ENCODE measurements around the gene BICD1. TPM values are rescaled to one million over a fixed set of nuclear protein-coding genes. Genes with fewer than 3 reads are reported as not detected.

BICD1 gene
- total RNA-seq, 1 donor from 2014 or later: 49.5 TPM

DNA sequence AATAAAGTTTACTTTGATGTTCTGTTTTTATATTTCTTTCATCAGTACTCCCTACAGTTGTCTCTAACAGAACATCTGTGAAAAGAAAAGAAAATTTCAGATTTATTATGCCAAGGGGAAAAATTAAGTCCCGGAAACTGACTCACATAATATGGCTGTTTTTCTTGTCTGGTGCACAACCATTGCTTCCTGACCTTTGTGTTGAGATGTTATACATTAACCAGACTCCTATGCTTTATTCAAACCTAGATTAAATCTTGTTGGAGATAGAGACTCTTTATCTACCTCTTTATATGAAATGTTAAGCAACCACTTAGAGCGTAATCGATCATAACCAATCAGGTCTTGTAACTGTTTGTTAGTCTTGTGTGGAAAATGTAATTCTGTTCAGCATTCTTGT, 37.6 kb upstream of the BICD1 start:
- Mint-ChIP-seq H3K4me3 (no peak overlapping the region), H3K27ac (ENCODE audit: unreplicated experiment) (no peak overlapping the region), H3K4me1 (no peaks in the 10 kb centered on the region), H3K9me3 (peaks cover 3% of the 10 kb centered on the region), H3K36me3 (ENCODE audit: low read depth) (no peaks in the 10 kb centered on the region), H3K27me3 (ENCODE audit: low read depth) (no peaks in the 10 kb centered on the region)
- no peak for DNase-seq (ENCODE audit: low read depth, low spot score)
- TF ChIP-seq, protein P1, sequence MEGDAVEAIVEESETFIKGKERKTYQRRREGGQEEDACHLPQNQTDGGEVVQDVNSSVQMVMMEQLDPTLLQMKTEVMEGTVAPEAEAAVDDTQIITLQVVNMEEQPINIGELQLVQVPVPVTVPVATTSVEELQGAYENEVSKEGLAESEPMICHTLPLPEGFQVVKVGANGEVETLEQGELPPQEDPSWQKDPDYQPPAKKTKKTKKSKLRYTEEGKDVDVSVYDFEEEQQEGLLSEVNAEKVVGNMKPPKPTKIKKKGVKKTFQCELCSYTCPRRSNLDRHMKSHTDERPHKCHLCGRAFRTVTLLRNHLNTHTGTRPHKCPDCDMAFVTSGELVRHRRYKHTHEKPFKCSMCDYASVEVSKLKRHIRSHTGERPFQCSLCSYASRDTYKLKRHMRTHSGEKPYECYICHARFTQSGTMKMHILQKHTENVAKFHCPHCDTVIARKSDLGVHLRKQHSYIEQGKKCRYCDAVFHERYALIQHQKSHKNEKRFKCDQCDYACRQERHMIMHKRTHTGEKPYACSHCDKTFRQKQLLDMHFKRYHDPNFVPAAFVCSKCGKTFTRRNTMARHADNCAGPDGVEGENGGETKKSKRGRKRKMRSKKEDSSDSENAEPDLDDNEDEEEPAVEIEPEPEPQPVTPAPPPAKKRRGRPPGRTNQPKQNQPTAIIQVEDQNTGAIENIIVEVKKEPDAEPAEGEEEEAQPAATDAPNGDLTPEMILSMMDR (conservative IDR thresholded peaks at IDR 0.05): no peak

DNA sequence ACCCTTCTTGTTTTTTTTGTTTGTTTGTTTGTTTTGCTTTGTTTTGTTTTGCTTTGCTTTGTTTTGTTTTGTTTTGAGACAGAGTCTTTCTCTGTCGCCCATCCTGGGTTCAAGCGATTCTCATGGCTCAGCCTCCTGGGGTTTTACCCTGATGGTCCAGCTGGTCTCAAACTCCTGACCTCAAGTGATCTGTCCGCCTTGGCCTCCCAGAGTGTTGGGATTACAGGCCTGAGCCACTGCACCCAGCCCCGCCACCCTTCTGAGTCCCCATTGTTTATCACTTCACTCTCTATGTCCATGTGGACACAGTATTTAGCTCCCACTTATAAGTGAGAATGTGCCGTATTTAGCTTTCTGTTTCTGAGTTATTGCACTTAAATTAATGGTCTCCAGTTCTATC, 36.9 kb upstream of the BICD1 start:
- no peak overlapping the region for H3K4me3 Mint-ChIP-seq
- TF ChIP-seq, protein P1 (conservative IDR thresholded peaks at IDR 0.05): no peak
- no peaks in the 10 kb centered on the region for H3K27me3 Mint-ChIP-seq (ENCODE audit: low read depth)
- no peak for DNase-seq (ENCODE audit: low read depth, low spot score)
- no peak overlapping the region for H3K27ac Mint-ChIP-seq (ENCODE audit: unreplicated experiment)
- peaks cover 5% of the 10 kb centered on the region for H3K9me3 Mint-ChIP-seq
- H3K36me3 Mint-ChIP-seq (ENCODE audit: low read depth): no peaks in the 10 kb centered on the region
- H3K4me1 Mint-ChIP-seq: no peaks in the 10 kb centered on the region

DNA sequence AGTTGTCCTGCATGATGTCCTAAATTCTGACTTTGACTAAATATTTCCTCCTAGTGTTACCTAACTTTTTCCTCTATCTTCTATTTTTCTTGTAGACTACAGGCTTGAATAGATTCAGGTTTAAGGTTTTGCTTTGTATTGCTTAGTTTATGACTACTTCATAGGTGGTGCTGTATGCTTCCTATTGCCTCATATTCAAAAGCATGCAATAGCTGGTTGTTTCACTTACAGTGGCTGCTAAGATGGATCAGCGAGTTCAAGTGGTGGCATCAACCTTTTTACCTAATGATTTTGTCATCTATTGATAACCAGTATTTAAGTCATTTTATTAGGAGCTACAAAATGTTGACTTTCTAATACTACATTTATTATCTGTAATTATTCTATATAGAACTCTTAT, 36.3 kb upstream of the BICD1 start:
- Mint-ChIP-seq H3K4me1 (no peaks in the 10 kb centered on the region), H3K9me3 (peaks cover 5% of the 10 kb centered on the region), H3K4me3 (no peak overlapping the region), H3K36me3 (ENCODE audit: low read depth) (no peaks in the 10 kb centered on the region), H3K27ac (ENCODE audit: unreplicated experiment) (no peak overlapping the region), H3K27me3 (ENCODE audit: low read depth) (no peaks in the 10 kb centered on the region)
- no peak for DNase-seq (ENCODE audit: low read depth, low spot score)
- TF ChIP-seq, protein P1 (conservative IDR thresholded peaks at IDR 0.05): no peak

DNA sequence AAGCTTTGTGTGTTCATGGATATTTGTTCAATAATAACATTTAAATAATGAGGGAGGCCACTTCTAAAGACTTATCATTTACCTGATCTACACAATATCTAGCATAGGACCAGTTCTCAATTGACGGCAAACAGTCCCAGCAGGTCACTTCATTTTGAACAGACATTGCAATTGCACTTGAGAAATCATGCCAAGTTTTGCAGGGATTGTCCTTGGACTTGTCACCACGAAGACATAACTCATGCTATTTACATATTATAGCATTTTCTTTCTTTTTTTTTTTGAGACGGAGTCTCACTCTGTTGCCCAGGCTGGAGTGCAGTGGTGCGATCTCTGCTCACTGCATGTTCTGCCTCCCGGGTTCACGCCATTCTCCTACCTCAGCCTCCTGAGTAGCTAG, 34.5 kb upstream of the BICD1 start:
- H3K9me3 Mint-ChIP-seq: peaks cover 5% of the 10 kb centered on the region
- H3K4me1 Mint-ChIP-seq: no peaks in the 10 kb centered on the region
- no peaks in the 10 kb centered on the region for H3K36me3 Mint-ChIP-seq (ENCODE audit: low read depth)
- TF ChIP-seq, protein P1 (conservative IDR thresholded peaks at IDR 0.05): no peak
- no peak overlapping the region for H3K27ac Mint-ChIP-seq (ENCODE audit: unreplicated experiment)
- H3K4me3 Mint-ChIP-seq: no peak overlapping the region
- H3K27me3 Mint-ChIP-seq (ENCODE audit: low read depth): no peaks in the 10 kb centered on the region
- DNase-seq (ENCODE audit: low read depth, low spot score): no peak

DNA sequence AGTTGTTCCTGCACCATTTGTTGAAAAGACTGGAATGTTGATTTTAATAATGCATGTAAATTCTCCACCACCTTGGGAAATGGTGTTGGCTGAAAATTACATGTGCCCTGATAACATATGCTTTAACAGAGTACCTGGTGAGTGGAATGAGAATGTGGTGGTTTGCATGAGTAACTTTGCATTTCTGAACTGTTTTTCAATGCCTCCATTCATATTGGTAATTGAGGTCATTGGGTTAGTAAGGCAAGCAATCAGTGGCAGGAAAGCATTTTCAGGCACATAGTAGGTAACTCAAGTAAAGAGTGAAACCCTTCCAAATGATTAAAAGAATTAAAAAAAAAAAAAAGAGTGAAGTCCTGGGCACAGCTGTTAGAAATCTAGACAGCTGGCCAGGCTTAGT, 32.2 kb upstream of the BICD1 start:
- peaks cover 8% of the 10 kb centered on the region for H3K9me3 Mint-ChIP-seq
- no peak overlapping the region for H3K4me3 Mint-ChIP-seq
- H3K4me1 Mint-ChIP-seq: no peaks in the 10 kb centered on the region
- no peaks in the 10 kb centered on the region for H3K27me3 Mint-ChIP-seq (ENCODE audit: low read depth)
- TF ChIP-seq, protein P1 (conservative IDR thresholded peaks at IDR 0.05): no peak
- H3K36me3 Mint-ChIP-seq (ENCODE audit: low read depth): no peaks in the 10 kb centered on the region
- no peak for DNase-seq (ENCODE audit: low read depth, low spot score)
- H3K27ac Mint-ChIP-seq (ENCODE audit: unreplicated experiment): no peak overlapping the region

DNA sequence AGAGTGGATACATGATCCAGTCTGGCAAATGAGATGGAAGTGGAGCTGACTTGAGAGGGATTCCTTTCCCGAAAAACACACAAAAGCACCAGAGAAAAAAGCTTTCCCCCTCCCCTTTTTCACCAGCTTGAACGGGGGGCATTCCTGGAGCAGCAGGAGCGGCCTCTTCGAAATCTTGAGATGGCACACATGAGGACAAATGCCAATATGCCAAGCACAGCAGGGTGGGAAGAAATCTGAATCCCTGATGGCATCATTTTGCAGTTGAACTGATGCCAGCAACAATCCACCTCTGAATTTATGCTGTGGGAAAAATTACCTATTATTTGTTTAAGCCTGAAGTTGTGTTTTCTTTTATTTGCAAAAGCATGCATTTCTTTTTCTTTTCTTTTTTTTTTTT, 29.7 kb upstream of the BICD1 start:
- H3K4me1 Mint-ChIP-seq: no peaks in the 10 kb centered on the region

More for the DNA sequence above, 29.7 kb upstream of the BICD1 start:
- no peak for DNase-seq (ENCODE audit: low read depth, low spot score)
- H3K27me3 Mint-ChIP-seq (ENCODE audit: low read depth): no peaks in the 10 kb centered on the region
- H3K4me3 Mint-ChIP-seq: no peak overlapping the region
- no peak overlapping the region for H3K27ac Mint-ChIP-seq (ENCODE audit: unreplicated experiment)
- TF ChIP-seq, protein P1 (conservative IDR thresholded peaks at IDR 0.05): no peak
- H3K9me3 Mint-ChIP-seq: peaks cover 8% of the 10 kb centered on the region
- no peaks in the 10 kb centered on the region for H3K36me3 Mint-ChIP-seq (ENCODE audit: low read depth)
